NT2/D1 (cell line): ENCODE measurements around the gene CYP39A1.

Experiments used
- YY1 ChIP-seq: IDR thresholded peaks from 2 replicates; pipeline ENCODE4 v1.6.1; 2011; ENCODE audit not compliant: insufficient read length, insufficient read depth
- ZNF274 ChIP-seq: IDR thresholded peaks from 2 replicates; pipeline ENCODE4 v1.6.1; 2011; ENCODE audit warnings: mild to moderate bottlenecking, low read depth, low read length

- TF ChIP-seq YY1, result no peak
- no peak for TF ChIP-seq ZNF274
These were observed 60.6 kb downstream of the CYP39A1 start for GRCh38 chr6:46592046-46592445.
